ENCODE measurements around the gene XPR1.

The XPR1 gene

DNA sequence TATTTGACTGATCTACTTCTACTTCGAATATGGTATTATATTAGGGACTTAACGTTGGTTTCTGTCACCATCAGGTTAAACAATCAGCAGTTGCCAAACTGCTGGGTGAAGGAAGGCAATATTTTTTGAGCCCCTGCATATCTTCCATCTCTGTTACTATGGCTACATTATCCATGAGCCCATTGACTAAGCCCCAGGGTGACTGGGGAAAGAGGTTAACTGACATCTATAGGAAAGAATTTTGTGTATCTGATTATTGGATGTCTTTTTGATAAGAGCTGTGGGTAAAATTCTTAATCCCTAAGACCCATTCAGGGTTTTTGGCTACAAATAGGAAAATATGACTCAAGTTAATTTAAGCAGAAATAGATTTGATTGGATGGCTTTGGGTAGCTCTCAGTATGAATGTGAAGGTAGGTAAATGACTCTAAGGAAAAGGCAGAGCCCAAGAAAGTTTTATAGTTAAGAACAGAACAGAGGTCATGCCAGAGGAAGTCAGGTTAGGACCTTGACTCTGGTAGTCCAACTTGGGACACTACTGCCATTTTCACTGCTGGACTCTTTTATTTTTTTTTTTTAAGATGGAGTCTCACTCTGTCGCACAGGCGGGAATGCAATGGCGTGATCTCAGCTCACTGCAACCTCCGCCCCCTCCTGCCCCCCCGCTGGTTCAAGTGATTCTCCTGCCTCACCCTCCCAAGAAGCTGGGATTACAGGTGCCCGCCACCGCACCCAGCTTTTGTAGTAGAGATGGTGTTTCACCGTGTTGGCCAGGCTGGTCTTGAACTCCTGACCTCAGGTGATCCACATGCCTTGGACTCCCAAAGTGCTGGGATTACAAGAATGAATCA is 8.9 kb upstream of the XPR1 start:
- no peak overlapping the region for H3K4me3 ChIP-seq (ENCODE audit: low read depth, low read length)
- DNase-seq (ENCODE audit: low read depth) = no peak
- TF ChIP-seq MYC (IDR thresholded peaks at IDR 0.05; ENCODE audit: low read depth, low read length) (no peak), POLR2A (IDR thresholded peaks at IDR 0.05; ENCODE audit: extremely low read depth, insufficient read length) (no peak)
- TF ChIP-seq, protein P1, sequence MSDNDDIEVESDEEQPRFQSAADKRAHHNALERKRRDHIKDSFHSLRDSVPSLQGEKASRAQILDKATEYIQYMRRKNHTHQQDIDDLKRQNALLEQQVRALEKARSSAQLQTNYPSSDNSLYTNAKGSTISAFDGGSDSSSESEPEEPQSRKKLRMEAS (IDR thresholded peaks at IDR 0.05; ENCODE audit: low read depth, low read length) = no peak
- TF ChIP-seq, protein P2, sequence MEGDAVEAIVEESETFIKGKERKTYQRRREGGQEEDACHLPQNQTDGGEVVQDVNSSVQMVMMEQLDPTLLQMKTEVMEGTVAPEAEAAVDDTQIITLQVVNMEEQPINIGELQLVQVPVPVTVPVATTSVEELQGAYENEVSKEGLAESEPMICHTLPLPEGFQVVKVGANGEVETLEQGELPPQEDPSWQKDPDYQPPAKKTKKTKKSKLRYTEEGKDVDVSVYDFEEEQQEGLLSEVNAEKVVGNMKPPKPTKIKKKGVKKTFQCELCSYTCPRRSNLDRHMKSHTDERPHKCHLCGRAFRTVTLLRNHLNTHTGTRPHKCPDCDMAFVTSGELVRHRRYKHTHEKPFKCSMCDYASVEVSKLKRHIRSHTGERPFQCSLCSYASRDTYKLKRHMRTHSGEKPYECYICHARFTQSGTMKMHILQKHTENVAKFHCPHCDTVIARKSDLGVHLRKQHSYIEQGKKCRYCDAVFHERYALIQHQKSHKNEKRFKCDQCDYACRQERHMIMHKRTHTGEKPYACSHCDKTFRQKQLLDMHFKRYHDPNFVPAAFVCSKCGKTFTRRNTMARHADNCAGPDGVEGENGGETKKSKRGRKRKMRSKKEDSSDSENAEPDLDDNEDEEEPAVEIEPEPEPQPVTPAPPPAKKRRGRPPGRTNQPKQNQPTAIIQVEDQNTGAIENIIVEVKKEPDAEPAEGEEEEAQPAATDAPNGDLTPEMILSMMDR (IDR thresholded peaks at IDR 0.05; ENCODE audit: low read depth, low read length) = no peak

DNA sequence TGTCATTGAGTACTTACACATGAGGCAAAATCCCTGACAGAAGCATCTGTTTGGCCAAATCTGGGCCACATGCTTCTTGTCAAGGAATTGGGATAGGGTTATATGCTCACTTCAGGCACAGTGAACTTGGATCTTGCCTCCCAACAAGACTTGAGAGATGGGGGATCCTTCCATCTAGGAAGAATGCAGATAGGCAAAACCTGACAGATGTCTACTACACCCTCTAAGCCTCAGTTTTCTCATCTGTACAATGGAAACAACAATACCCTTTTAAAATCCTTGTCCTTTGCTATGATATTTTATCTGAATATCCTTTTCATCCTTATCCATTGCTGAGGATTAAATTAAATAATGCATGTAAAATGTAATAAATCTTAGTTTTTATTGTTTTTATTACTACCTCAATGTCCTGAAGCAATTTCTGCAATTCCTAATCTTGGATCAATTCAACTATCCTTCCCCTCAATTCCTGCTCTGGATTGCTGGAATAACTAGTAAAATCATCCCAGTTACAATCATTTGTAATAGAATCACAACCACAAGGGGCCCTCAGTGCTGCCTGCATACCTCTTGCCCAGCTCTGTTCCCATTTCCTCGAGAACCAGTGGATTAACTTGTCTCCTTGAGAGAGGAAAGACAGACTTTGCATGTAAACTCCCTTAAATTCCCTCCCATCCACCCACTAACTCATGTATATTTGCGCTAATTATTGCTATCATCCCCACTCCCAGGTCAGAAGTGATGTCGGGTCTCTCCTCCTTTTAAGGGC is 8.1 kb upstream of the XPR1 start:
- DNase-seq (ENCODE audit: low read depth) = peak; percentile 7
- TF ChIP-seq POLR2A (IDR thresholded peaks at IDR 0.05; ENCODE audit: extremely low read depth, insufficient read length) = no peak
- TF ChIP-seq, protein P1 (IDR thresholded peaks at IDR 0.05; ENCODE audit: low read depth, low read length) = no peak
- TF ChIP-seq, protein P2 (IDR thresholded peaks at IDR 0.05; ENCODE audit: low read depth, low read length) = no peak
- TF ChIP-seq MYC (IDR thresholded peaks at IDR 0.05; ENCODE audit: low read depth, low read length) = no peak
- no peak overlapping the region for H3K4me3 ChIP-seq (ENCODE audit: low read depth, low read length)

DNA sequence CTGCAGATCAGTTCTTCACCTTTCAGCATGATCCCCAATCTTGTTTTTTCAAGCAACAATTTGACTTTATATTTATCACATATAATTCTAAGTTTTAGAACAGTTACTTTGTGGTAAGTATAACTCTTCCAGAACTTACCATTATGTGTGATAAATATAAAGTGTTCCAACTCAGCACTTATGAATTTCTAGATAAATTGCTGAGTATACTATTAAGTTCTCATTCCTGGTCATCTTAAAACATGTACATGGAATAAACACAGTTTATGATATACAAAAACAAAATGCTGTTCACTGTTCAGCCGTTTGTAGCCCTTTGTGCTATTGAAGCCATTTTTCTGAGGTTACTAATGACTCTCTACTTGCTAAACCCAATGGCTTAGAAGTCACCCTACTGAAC is 5.1 kb upstream of the XPR1 start:
- H3K4me3 ChIP-seq (ENCODE audit: low read depth, low read length) = no peak overlapping the region
- no peak for DNase-seq (ENCODE audit: low read depth)
- TF ChIP-seq, protein P2 (IDR thresholded peaks at IDR 0.05; ENCODE audit: low read depth, low read length) = no peak
- TF ChIP-seq, protein P1 (IDR thresholded peaks at IDR 0.05; ENCODE audit: low read depth, low read length) = no peak
- no peak for TF ChIP-seq POLR2A (IDR thresholded peaks at IDR 0.05; ENCODE audit: extremely low read depth, insufficient read length)
- TF ChIP-seq MYC (IDR thresholded peaks at IDR 0.05; ENCODE audit: low read depth, low read length) = no peak

DNA sequence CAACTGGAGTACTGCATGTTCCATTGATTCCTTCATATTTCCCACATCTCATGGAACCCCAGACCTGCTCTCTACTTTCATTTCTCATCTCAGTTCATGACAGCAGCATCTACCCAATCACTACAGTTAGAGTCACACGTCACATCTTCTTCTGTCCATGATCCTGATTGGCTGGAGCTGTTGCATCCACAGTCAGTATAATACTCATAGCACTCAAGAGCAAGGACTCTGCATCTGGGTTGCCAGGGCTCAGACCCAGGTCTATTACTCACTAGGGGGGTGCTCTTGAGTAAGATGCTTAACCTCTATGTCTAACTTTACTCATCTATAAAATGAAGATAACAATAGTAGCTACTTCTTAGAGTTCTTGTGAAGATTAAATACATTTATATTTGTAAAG is 4.4 kb upstream of the XPR1 start:
- TF ChIP-seq MYC (IDR thresholded peaks at IDR 0.05; ENCODE audit: low read depth, low read length) = no peak
- TF ChIP-seq, protein P2 (IDR thresholded peaks at IDR 0.05; ENCODE audit: low read depth, low read length) = no peak
- TF ChIP-seq, protein P1 (IDR thresholded peaks at IDR 0.05; ENCODE audit: low read depth, low read length) = no peak
- no peak for TF ChIP-seq POLR2A (IDR thresholded peaks at IDR 0.05; ENCODE audit: extremely low read depth, insufficient read length)
- no peak for DNase-seq (ENCODE audit: low read depth)
- no peak overlapping the region for H3K4me3 ChIP-seq (ENCODE audit: low read depth, low read length)

DNA sequence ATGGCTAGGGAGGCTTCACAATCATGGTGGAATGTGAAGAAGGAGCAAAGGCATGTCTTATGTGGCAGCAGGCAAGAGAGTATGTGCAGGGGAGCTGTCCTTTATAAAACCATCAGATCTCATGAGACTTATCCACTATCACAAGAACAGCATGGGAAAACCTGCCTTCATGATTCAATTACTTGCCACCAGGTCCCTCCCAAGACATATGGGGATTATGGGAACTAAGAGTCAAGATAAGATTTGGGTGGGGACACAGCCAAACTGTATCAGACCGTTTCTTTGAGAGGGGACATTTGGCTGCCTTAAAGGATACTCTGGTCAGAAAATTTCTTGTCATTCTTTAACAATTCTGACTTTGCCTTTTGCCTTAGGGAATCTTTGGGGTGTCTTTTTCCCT is 3.2 kb upstream of the XPR1 start:
- H3K4me3 ChIP-seq (ENCODE audit: low read depth, low read length) = no peak overlapping the region
- TF ChIP-seq POLR2A (IDR thresholded peaks at IDR 0.05; ENCODE audit: extremely low read depth, insufficient read length) (no peak), MYC (IDR thresholded peaks at IDR 0.05; ENCODE audit: low read depth, low read length) (no peak)
- TF ChIP-seq, protein P2 (IDR thresholded peaks at IDR 0.05; ENCODE audit: low read depth, low read length) = no peak
- TF ChIP-seq, protein P1 (IDR thresholded peaks at IDR 0.05; ENCODE audit: low read depth, low read length) = no peak
- no peak for DNase-seq (ENCODE audit: low read depth)
